GM12801 (cell line): ENCODE results near the gene DIS3L2.

Source experiments
- TF ChIP-seq, protein P1 (sequence below): IDR thresholded peaks from one replicate; pipeline ENCODE4 v1.5.1; 2011; ENCODE audit warnings: control low read depth; ENCODE audit not compliant: insufficient read length; ENCODE audit errors: extremely low read depth

Gene DIS3L2

DNA sequence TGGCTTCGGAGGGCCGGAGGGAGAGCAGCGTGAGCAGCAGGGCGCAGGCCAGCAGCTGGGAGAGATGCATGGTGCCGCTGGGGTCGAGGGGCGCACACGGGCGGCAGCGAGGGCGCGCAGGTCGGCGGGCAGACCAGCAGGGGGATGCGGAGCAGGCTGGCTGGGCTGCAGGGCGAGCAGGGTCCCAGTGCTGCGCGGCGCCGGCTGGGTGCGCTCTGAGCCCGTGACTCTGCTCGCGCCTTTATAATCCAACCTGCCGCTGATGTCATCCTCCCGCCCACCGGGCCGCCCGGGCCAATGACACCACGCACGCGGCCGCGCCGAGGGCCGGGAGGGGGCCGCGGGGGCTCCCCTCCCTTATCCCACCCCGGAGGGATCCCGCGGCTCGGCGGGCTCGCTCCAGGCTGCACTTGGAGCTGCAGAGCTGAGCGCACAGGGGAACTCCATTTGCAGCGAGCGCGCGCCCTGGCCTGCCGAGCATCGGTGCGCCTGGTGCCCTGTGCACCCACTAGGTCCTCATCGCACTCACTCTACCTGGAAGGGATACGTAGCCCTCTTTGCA is 35.3 kb upstream of the DIS3L2 start, which contains the start of gene NPPC:
NPPC (minus strand) TSS at position 217 of the 562 bp plus-strand sequence; CDS start at position 70, 147 bp downstream.
- TF ChIP-seq, protein P1, sequence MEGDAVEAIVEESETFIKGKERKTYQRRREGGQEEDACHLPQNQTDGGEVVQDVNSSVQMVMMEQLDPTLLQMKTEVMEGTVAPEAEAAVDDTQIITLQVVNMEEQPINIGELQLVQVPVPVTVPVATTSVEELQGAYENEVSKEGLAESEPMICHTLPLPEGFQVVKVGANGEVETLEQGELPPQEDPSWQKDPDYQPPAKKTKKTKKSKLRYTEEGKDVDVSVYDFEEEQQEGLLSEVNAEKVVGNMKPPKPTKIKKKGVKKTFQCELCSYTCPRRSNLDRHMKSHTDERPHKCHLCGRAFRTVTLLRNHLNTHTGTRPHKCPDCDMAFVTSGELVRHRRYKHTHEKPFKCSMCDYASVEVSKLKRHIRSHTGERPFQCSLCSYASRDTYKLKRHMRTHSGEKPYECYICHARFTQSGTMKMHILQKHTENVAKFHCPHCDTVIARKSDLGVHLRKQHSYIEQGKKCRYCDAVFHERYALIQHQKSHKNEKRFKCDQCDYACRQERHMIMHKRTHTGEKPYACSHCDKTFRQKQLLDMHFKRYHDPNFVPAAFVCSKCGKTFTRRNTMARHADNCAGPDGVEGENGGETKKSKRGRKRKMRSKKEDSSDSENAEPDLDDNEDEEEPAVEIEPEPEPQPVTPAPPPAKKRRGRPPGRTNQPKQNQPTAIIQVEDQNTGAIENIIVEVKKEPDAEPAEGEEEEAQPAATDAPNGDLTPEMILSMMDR, result no peak

DNA sequence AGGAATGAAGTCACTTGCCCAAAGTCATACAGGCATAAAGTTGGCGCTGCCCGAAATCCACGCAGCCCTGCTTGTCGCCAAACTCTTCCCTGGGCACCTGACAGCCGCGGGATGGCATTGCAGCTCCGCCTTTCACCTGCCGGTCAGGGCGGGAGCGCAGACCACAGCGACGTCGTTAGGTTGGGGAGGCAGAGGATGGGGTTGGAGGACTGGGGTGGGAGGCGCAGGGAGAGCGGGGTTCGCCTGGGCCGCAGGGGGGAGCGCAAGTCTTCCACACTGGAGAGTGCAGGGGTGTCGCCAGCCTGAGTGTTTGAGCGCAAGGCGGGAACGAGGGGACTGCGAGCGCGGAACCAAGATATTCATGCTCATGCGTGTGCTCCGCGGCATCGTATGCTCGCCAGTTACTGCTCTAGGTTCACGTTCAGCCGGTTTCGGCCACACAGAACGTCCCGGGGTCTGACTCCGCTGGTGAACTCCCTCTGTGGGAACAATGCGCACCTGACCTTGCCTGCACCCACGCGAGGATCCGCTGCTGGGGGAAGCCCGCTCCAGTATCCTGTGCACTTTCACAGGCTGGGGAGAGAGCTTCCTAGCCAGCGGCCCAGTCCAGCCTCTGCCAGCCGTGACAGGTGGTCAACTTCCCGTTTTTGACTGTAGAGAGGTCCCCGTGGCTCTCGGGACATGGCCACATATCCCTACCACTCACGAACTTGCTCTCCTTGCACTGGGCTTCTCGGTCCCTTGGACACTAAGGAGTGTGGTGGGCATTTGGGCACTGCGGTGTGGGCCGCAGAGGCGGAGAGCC is 34.5 kb upstream of the DIS3L2 start:
- TF ChIP-seq, protein P1, result no peak

DNA sequence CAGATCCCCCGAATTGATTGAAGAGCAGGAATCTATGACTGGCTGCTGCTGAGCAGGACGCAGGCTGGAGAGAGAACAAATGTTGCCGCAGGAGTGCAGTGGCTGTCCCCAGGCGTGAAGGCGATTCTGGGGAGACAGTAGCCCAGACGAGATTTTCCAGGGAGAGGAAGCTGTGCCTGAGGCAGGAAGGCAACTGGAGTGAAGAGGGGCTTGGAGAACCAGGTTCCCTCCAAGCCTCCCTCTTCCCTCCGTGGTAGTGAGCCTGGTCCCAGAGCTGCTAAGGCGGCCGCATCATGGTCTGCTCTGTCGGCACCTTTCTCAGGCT is 34.0 kb upstream of the DIS3L2 start:
- TF ChIP-seq, protein P1, result no peak

DNA sequence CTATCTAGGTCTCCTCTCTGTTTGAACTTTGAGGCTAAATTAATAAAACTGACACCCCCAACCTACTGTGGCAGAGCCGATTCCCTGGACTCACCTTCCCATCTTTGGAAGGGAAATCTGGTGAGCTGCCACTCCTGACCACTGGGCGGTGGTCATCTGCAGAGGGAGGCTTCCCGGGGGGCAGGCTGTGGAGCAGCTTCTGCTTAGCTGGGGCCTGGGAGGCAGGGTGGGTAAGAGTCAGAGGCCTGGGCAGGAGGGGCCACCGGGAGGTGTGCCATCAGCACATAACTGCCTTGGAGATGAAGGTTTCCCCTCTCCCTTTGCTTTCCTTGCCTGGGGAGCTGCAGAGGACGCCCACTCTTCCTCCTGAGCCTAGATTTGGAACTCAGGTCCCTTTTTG is 33.0 kb upstream of the DIS3L2 start:
- TF ChIP-seq, protein P1, result no peak

DNA sequence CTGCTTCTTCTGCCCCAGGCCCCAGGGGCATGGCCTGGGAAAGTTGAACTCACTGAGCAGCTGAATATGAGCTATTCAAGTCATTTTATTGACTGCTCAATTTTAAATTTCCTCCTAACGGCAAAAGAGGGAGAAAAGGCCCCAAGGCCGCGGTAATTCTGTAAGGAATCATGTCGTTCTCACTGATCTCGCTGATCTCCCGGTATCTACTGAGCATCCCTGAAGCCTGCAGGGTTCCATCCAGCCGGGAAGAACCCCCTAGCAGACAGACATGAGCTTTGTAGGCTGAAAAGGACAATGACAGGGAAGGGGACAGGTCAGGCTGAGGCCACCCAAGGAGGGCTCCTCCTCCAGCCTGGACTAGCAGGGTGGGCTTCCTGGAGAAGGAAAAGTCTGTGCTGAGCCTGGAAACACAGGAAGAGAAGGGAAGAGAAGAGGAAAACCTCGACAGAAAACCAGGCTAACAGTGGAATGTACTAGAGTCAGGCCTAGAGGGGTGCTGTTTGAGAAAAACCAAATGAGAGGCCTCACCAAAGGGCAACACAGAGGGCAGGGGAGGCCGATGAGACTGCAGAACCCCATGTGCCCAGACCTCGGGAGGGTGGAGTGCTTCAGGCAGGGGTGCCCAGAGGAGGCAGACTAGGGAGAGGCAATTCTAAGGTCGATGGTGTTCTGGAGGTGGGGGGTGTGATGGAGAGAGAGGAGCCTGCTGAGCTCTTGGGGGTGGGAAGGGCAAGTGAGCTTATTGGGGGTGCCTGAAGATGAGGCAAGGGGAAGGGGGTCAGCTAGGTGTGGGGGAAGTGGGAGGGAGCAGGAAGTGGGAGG is 32.4 kb upstream of the DIS3L2 start:
- TF ChIP-seq, protein P1, result no peak

DNA sequence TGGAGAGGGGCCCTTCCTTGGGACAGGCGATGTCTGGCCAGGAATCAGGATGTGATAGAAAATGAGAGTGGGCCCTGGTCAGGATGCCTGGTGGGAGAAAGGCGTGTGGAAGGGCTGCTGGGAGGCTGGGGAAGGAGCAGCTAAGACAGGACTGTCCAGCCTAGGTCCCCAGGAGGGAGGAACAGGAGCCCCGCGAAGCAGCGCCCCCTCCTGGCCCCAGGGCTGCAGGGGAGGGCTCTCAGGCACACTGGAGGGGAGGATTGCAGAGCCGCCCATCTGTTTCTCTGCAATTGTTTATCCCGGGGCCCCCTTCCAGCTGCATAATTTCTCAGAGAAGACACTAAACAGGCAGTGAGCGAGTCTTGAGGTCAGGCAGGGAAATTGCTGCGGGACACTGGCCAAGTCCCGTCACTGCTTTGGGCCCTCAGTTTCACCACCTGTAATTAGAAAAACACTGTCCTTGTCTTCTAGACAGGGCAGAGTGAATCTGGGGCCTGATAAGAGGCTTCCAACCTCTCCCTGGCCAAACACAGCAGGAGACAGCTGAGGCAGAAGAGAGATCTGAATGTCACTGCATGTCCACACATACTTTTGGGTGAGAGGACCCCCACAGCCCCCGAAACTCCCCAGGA is 31.4 kb upstream of the DIS3L2 start:
- TF ChIP-seq, protein P1, result no peak

DNA sequence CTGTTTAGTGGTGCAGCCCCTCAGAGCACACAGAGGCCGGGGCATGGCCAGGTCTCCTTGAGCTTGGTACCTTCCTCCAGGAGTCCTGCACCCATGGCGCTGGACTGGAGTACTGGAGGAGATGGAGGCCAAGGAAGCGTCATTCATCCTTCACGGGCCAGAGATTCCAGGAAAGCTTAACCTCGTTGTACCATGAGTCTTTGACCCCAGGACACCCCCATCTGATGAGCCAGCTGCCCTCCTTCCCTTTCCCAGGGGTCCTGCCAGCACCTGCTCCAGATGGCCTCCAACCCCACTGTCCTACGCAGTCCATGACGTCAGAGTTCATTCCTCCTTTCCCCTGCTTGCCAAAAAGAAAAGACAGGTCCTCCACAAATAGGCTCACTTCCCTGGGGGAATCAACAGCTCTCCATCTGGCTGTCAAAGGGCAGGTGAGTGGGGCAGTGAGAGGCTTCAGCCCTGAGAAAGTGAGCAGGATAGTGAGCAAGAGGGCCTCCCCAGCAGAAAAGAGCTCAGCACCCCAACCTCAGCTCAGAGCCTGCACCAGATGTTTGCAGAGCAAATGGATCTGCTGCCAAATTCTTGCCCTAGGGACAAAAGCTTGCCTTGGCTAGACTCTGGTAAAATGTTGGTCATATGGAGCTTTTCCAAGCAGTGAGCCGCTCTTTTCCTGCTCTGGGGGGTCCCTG is 30.8 kb upstream of the DIS3L2 start:
- TF ChIP-seq, protein P1, result no peak
